Measurements from ENCODE around the gene ARID1B. TPM values are rescaled to one million over a fixed set of nuclear protein-coding genes. Genes with fewer than 3 reads are reported as not detected.

Gene ARID1B
- total RNA-seq, 1 donor from 2014 or later, result 26.4 TPM

- no peak for ATAC-seq
Observed at GRCh38 chr6:156773935-156774852, 3.0 kb upstream of the ARID1B start.

GRCh38 chr6:156774863-156775405 lies 2.2 kb upstream of the ARID1B start:
- DNase-seq (ENCODE audit: low spot score), result no peak
- no peak for ATAC-seq

More at GRCh38 chr6:156773935-156774852, 3.0 kb upstream of the ARID1B start:
- no peak for DNase-seq (ENCODE audit: low spot score)

GRCh38 chr6:156775717-156776116 lies 1.5 kb upstream of the ARID1B start:
- ATAC-seq, result no peak
- no peak for DNase-seq (ENCODE audit: low spot score)

- DNase-seq (ENCODE audit: low spot score) (no peak), ATAC-seq (peak; percentile 7)
Observed at GRCh38 chr6:156776470-156776839, 723 bp upstream of the ARID1B start.

GRCh38 chr6:156777577-156778453 lies 637 bp downstream of the ARID1B start:
- ATAC-seq (peak; percentile 33), DNase-seq (ENCODE audit: low spot score) (peak; percentile 65)

GRCh38 chr6:156778454-156779205 lies 1.5 kb downstream of the ARID1B start:
- ATAC-seq (peak; percentile 40), DNase-seq (ENCODE audit: low spot score) (peak; percentile 65)

GRCh38 chr6:156779206-156780094 lies 2.3 kb downstream of the ARID1B start:
- DNase-seq (ENCODE audit: low spot score) (peak; percentile 69), ATAC-seq (peak; percentile 41)

- peak; percentile 63 for DNase-seq (ENCODE audit: low spot score)
Observed at GRCh38 chr6:156780102-156780641, 3.0 kb downstream of the ARID1B start.

GRCh38 chr6:156780962-156781853 lies 4.0 kb downstream of the ARID1B start:
- ATAC-seq, result no peak
- no peak for DNase-seq (ENCODE audit: low spot score)

More at GRCh38 chr6:156780102-156780641, 3.0 kb downstream of the ARID1B start:
- peak; percentile 61 for ATAC-seq

GRCh38 chr6:156781861-156782631 lies 4.9 kb downstream of the ARID1B start:
- DNase-seq (ENCODE audit: low spot score) (no peak), ATAC-seq (no peak)

- DNase-seq (ENCODE audit: low spot score), result no peak
- ATAC-seq, result no peak
Observed at GRCh38 chr6:156782691-156783320, 5.6 kb downstream of the ARID1B start.

GRCh38 chr6:156783958-156784357 lies 6.8 kb downstream of the ARID1B start:
- DNase-seq (ENCODE audit: low spot score) (no peak), ATAC-seq (no peak)

GRCh38 chr6:156786652-156787051 lies 9.5 kb downstream of the ARID1B start:
- DNase-seq (ENCODE audit: low spot score) (no peak), ATAC-seq (no peak)

GRCh38 chr6:156787569-156788492 lies 10.7 kb downstream of the ARID1B start:
- DNase-seq (ENCODE audit: low spot score) (no peak), ATAC-seq (no peak)

- ATAC-seq, result no peak
Observed at GRCh38 chr6:156789081-156789943, 12.1 kb downstream of the ARID1B start.

More at GRCh38 chr6:156789081-156789943, 12.1 kb downstream of the ARID1B start:
- DNase-seq (ENCODE audit: low spot score), result no peak
